UCSD-AML1 (cell line): ENCODE data around the gene PRAC1.

ENCODE experiments used
- DNase-seq: peaks from one replicate; lab custom pipeline; 2025; ENCODE audit not compliant: unreplicated experiment; lab: John Stamatoyannopoulos, UW

The PRAC1 gene

DNA sequence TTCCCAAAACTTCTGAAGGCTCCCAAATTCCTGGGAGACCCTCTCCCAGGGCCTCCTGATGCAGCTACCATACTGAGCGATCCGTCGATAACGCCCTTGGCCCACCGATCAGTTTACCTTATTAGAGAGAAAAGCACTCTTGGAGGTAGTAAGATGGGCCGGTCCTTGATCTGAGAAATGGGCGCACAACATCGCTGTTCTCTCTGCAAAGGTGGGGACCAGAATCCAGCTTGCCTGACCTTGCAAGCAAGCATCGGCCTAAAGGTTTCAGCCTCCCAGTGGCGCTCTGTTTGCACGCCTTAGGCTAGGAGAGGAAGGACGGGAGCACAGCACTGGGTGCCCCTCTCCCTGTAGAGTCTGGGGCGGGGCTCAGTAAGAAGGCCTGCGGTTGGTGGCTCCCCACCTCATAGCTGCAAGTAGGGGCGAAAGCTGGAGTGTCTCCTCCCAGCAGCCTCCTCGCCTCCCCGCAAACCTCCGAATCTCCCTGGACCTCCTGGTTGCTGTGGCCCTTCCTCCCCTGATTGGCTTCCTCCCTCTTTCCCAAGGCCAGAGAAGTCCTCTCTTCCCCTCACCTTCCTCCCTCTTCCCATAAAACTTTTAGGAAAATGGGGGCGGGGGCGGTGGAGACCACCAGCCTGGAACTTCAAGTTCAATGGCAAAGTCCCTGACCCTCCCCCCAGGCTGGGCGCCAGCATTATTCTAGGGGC is at the start of gene PRAC1:
TSS of gene PRAC1 (minus strand) at position 318 of the 707 bp plus-strand sequence. CDS start at position 192, 126 bp downstream.
- no peak for DNase-seq

DNA sequence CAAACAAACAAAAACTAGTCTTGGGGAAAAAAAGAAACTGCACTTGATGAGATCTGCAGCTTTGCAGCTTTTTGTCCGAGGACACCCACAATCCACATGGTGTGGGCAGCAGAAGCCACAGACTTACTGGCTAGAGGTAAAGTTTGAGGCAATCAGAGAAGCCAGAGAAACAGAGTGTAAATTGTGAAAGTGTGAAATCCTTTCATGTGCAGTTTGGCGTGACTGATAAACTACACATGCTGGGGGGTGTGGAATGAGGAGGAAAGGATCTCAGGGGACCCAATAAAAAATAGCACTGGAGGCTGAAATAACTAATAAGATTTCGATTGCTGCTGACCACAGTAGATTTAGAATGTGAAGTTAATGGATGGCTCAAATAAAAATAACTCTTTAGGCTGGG is 48.6 kb upstream of the PRAC1 start:
- DNase-seq, result no peak

DNA sequence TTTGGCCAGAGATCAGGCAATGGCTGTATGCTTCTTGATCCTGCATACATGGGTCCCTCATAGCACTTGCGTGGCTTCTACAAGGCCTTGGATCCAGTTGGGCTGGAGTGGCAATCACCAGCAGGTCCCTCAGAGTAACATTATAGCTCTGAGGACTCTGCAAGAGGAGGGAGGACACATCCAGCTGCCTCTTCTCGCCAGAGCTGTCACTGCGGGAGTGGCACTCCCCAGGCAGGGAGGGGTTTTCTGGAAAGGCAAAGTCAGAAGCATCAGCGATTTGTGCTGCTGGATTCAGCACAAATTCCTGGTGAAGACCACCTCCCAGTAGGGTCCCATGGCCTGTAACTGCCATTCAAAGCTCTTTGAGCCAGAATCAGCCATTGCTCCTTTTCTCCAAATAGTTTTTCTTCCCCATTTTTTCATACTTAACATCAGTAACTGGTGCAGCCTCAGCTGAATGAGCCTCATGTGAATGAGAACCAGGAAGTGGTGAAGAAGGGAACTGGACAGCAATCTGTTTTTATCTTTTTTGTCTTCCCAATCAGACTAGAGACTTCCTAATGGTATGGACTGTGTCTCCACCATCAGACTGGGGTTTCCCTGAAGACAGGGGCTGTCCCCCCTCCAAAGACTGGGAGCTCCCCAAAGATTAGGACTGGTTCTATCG is 46.8 kb upstream of the PRAC1 start:
- DNase-seq, result no peak

DNA sequence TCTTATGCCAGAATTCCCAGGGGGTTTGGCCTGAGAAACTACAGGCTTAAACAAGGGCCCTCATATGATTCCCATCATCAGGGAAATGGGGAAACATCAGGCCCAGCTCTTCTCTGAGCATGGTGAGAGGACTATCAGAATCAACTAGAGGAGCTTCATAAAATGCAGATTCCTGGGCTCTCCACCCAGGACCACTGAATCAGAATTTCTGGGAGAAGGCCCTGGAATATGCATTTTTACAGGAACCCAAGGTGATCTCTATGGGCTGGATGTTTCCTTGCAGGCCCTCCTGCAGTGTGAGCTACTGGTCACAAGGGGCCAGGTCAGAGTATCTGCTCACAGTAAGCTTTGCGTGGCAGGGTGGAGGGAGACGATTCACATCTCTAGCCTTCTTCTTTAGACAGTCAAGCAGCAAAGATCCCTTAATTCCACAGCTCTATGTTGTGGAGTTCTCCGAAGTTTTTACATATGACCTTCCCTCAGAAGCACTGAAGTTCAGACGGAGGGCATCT is 45.0 kb upstream of the PRAC1 start:
- DNase-seq, result no peak

DNA sequence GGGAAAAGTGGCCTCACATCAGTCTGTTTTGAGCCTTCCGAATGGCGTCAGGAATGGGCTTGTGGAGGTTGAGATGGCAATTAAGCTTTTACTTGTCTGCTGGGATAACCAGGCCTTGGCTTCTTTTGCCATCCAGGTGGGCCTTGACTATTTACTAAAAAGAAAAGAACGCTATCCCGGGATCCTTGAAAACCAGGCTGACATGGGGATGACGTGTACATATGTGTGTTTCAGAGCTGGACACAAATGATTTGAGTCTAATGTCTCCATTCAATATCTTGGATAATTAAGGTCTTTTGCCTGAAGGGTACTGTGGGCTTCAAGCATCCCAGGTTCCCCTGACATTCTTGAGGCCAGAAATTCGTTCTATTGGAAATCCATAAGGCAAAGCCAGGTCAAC is 38.8 kb upstream of the PRAC1 start:
- no peak for DNase-seq

GRCh38 chr17:48760411-48760810 is 38.1 kb upstream of the PRAC1 start:
- no peak for DNase-seq

DNA sequence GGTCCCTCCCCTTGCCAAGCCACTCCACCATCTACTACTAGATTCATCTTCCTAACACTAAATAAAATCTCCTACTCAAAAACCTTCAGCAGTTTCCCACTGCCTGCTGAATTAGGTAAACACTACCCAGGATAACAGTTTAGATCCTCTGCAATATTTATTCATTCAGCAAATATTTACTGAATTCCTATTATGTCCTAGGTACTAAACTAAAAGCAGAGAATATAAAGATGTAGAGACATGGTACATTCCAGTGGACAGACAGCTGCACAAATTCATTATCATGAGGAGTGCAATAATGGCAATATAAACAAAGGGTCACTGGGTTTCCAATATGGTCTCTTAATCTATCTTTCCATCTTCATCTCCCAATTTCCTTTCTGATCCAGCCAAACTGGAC is 37.0 kb upstream of the PRAC1 start:
- no peak for DNase-seq

- no peak for DNase-seq
Measured at GRCh38 chr17:48757524-48757961, 35.2 kb upstream of the PRAC1 start.

- peak; percentile 29 for DNase-seq
Measured at GRCh38 chr17:48756830-48757251, 34.5 kb upstream of the PRAC1 start.

GRCh38 chr17:48755356-48755755 is 33.0 kb upstream of the PRAC1 start:
- no peak for DNase-seq

DNA sequence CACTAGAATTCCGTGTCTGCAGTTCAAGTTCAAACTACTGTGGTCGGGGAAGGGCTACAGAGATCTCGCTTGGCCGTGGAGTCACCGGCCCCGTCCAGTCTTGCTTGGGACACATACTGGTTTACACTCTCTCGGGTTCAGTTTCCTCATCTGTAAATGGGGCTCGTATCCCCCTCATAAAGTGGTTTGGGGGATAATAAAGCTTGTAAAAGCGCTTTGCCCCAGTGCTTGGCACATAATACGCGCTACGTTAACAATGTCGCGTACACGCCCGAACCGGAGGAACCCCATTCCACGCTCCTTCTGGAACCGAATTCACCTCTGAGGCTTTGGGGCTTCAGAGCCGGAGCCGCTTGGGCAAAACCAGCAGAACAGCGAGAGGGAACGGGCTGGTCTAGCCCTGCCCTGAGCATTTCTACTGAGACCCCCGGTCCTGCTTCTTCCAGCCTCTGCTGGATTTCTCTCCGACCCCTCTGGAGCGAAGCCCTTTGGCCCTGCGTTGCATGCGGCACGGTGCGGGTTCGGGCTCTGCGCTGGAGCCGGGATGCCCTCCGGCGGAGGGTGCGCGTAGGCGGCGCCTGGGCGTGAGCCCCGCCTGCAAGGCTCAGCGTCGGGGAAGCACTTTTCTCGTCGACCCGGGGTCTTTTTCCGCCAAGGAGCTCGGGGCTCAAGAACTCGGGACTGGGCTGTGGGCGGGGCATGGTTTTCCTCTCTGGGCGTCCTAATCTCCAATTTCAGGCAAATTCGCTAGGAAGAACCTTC is 32.4 kb upstream of the PRAC1 start:
- DNase-seq, result no peak

GRCh38 chr17:48753794-48754499 is 31.6 kb upstream of the PRAC1 start:
- DNase-seq, result no peak

GRCh38 chr17:48752399-48753288 is 30.3 kb upstream of the PRAC1 start:
- DNase-seq, result no peak

DNA sequence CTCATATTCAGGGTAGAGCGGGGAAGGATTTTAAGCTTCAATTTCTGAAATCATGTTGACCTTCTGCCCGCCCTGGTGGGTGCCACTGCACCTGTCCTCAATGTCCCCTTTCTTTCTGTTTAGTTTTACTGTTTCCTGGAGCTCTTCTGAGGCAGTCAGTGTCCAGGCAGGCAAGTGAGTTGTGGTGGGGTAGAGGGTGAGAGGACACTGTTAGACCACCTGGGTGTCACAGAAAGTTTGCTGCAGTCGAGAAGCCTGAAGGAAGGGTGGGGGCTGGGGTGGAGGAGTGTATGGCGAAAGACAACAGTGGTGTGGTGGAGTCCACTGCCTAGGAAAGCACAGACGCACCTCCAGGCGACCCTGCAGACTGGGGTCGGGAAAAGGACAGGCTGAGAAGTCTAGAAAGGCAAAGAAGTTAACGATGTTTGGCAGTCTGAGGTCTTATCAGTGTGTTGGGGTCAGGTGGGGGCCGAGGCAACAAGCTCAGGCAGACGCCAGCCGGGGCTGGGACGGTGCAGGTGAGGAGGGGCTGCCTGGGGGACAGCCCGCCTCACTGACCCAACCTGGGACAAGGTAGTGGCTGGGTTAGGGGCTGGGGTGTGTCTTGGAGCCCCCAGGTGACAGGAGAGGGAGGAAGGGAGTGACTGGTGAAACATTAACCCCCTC is 29.5 kb upstream of the PRAC1 start:
- no peak for DNase-seq

GRCh38 chr17:48751172-48751571 is 28.9 kb upstream of the PRAC1 start:
- DNase-seq, result no peak

- no peak for DNase-seq
Measured at GRCh38 chr17:48749621-48750553, 27.6 kb upstream of the PRAC1 start.

DNA sequence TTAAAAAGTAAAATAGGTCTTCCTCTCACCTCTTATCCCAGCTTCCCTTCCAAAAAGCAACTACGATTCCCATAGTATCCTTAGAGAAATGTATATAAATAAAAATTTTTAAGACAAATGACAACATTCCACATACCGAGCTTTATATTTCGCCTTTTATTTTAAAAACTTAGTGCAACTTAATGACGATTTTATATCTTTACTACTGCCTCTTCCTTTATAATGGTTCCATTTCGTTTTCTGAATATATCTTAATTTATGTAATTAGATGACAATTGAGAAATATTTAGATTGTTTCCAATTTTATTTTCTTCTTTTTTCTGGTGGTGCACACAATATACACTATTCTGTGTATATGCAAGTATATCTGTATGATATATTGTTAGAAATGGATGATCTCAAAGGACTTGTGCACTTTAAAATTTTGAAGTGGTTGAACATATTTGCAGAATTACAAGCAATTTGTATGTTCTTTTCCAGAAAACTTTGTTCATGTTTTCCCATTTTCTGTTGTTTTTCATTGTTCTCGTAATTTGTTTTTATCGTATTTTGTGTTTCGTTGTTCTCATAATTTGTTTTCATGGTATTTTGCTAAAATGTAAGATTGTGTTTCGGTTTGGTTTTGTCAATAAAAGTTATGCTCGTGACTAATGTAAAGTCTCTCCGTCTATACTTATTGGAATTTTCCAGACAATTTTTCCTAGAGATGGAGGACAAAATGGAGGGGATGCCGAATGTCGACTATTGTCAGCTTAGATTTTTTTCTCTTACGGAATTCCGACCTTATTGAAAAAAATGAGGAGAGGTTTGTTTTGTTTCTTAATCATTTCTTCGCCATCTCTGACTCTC is 26.6 kb upstream of the PRAC1 start:
- no peak for DNase-seq
